HCT116 (cell line): ENCODE data around the gene BORCS5. TPM values are rescaled to one million over a fixed set of nuclear protein-coding genes. Genes with fewer than 3 reads are reported as not detected.

Source experiments
- ATAC-seq: fragments of 200-7000 bp; cut with Tn5 transposase; 2 replicates; pipeline ENCODE4 v1.9.1; 2020; ENCODE audit warnings: mild to moderate bottlenecking, moderate library complexity
- BruUV-seq: library from RNA; stranded (reverse); fragments of 400-500 nt; replicated peaks from 2 replicates; lab custom pipeline; 2021; lab: Mats Ljungman, UMichigan
- CTCF ChIA-PET: fragments of 300-600 bp; sonication (Branson Sonifier 250); formaldehyde crosslinking; loops from one replicate; lab custom pipeline; 2021; ENCODE audit warnings: antibody characterized with exemption; lab: Charles Lee
- POLR2A ChIA-PET: fragments of 300-600, 350-600 bp; sonication (Branson Sonifier 250); formaldehyde crosslinking; loops from one replicate; lab custom pipeline; 2021; ENCODE audit warnings: antibody characterized with exemption; lab: Charles Lee
- RAD21 ChIA-PET, 2 experiments: fragments of 300-600 bp; sonication (Branson Sonifier 250); formaldehyde crosslinking; loops; one replicate each; lab custom pipeline; 2023; ENCODE audit warnings: low total read pairs in 2 of 2; ENCODE audit not compliant: uncharacterized antibody in 2 of 2, unreplicated experiment in 2 of 2, low non-redundant PET in 1 of 2; lab: Charles Lee
- DNase-seq: peaks from one replicate; pipeline ENCODE4 v3.0.0-alpha.2; 2010; ENCODE audit warnings: low read depth, low spot score
- H2AFZ ChIP-seq: fragments of 200-600 bp; shearing (Covaris generic), sonication (generic); 2 replicates; pipeline ENCODE4 v1.6.1; 2017; ENCODE audit warnings: low read depth, mixed run types, mixed read lengths, antibody characterized with exemption, low read length; ENCODE audit not compliant: poor library complexity, severe bottlenecking
- H3K27ac ChIP-seq: 2 replicates; pipeline ENCODE4 v1.5.1; 2012; ENCODE audit warnings: low read depth, low read length
- H3K27me3 ChIP-seq: fragments of 200-600 bp; sonication (generic); 2 replicates; pipeline ENCODE4 v1.6.1; 2016; ENCODE audit warnings: mixed run types, low read length, mixed read lengths; ENCODE audit not compliant: insufficient read depth
- H3K36me3 ChIP-seq, 2 experiments: fragments of 200-500 bp in 1 of 2; fragments of 200-600 bp in 1 of 2; sonication (Bioruptor generic) in 1 of 2; sonication (generic) in 1 of 2; 2 replicates each; pipeline versions ENCODE4 v1.5.1 to v1.6.1; 2014 to 2016; ENCODE audit warnings: low read length in 2 of 2, inconsistent platforms in 1 of 2, mixed read lengths in 1 of 2, mixed run types in 1 of 2; ENCODE audit not compliant: insufficient read depth in 2 of 2, control insufficient read depth in 1 of 2
- H3K4me1 ChIP-seq, 2 experiments: fragments of 200-600 bp in 1 of 2; sonication (generic) in 1 of 2; 2 replicates each; pipeline versions ENCODE4 v1.5.1 to v1.6.1; 2012 to 2017; ENCODE audit warnings: low read length in 2 of 2, inconsistent platforms in 1 of 2, mild to moderate bottlenecking in 1 of 2, mixed read lengths in 1 of 2, mixed run types in 1 of 2, moderate library complexity in 1 of 2; ENCODE audit not compliant: insufficient read depth in 2 of 2, control insufficient read depth in 1 of 2
- H3K4me2 ChIP-seq: fragments of 200-600 bp; sonication (generic); 2 replicates; pipeline ENCODE4 v1.6.1; 2017; ENCODE audit warnings: mixed run types, low read length, mixed read lengths
- H3K4me3 ChIP-seq, 2 experiments: fragments of 200-600 bp in 1 of 2; sonication (generic) in 1 of 2; replicated peaks in 1 of 2; 2 replicates each; pipeline ENCODE4 v1.5.1; 2011 to 2016; ENCODE audit warnings: low read length in 2 of 2, control low read depth in 1 of 2, low read depth in 1 of 2, mild to moderate bottlenecking in 1 of 2, mixed read lengths in 1 of 2, mixed run types in 1 of 2
- H3K79me2 ChIP-seq: fragments of 200-600 bp; sonication (generic); 2 replicates; pipeline ENCODE4 v1.6.1; 2017; ENCODE audit warnings: mild to moderate bottlenecking, mixed run types, low read length, moderate library complexity, mixed read lengths; ENCODE audit not compliant: insufficient read depth
- H3K9ac ChIP-seq: fragments of 200-600 bp; sonication (generic); 2 replicates; pipeline ENCODE4 v1.6.1; 2016; ENCODE audit warnings: low read length, mixed read lengths
- H3K9me2 ChIP-seq: fragments of 200-600 bp; sonication (generic), shearing (Covaris generic); 2 replicates; pipeline ENCODE4 v1.6.1; 2017; ENCODE audit warnings: mixed run types, mild to moderate bottlenecking, moderate library complexity; ENCODE audit not compliant: insufficient read depth
- H3K9me3 ChIP-seq, 2 experiments: fragments of 200-500 bp in 1 of 2; fragments of 200-600 bp in 1 of 2; sonication (Bioruptor generic) in 1 of 2; sonication (generic) in 1 of 2; 2 replicates each; pipeline ENCODE4 v1.6.1; 2014 to 2017; ENCODE audit warnings: low read length in 2 of 2, mixed read lengths in 2 of 2, inconsistent platforms in 1 of 2, low read depth in 1 of 2, mild to moderate bottlenecking in 1 of 2, mixed run types in 1 of 2, moderate library complexity in 1 of 2; ENCODE audit not compliant: control insufficient read depth in 1 of 2, insufficient read depth in 1 of 2
- H4K20me1 ChIP-seq: fragments of 200-600 bp; sonication (generic), shearing (Covaris generic); 2 replicates; pipeline ENCODE4 v1.6.1; 2017; ENCODE audit warnings: mixed run types, mild to moderate bottlenecking, moderate library complexity; ENCODE audit not compliant: insufficient read depth
- EZH2 ChIP-seq: fragments of 200-600 bp; sonication (generic); IDR thresholded peaks from 2 replicates; pipeline ENCODE4 v1.6.1; 2017; ENCODE audit warnings: antibody characterized with exemption, mixed run types
- POLR2AphosphoS5 ChIP-seq: IDR thresholded peaks from 2 replicates; pipeline ENCODE4 v1.6.1; 2011; ENCODE audit warnings: mild to moderate bottlenecking, low read depth, low read length, moderate library complexity
- RAD21 ChIP-seq: IDR thresholded peaks from 2 replicates; pipeline ENCODE4 v1.6.1; 2012; ENCODE audit warnings: low read depth, mild to moderate bottlenecking
- SIN3A ChIP-seq: IDR thresholded peaks from 2 replicates; pipeline ENCODE4 v1.6.1; 2012; ENCODE audit warnings: low read depth
- ZNF274 ChIP-seq: fragments of 200-500 bp; sonication (Bioruptor generic); IDR thresholded peaks from 2 replicates; pipeline ENCODE4 v1.6.1; 2014; ENCODE audit warnings: mild to moderate bottlenecking, low read depth, low read length, inconsistent platforms
- intact Hi-C: fragments of 100-400 bp; cut with micrococcal nuclease; formaldehyde crosslinking; loops from 2 replicates; pipeline ENCODE4 v1.10.0; 2022
- total RNA-seq: library from RNA; stranded (reverse); gene quantifications from one replicate; pipeline ENCODE4 v1.2.1, GENCODE V29; 2021; ENCODE audit not compliant: unreplicated experiment
- TF ChIP-seq, protein P1 (sequence below): IDR thresholded peaks from 2 replicates; pipeline ENCODE4 v1.6.1; 2012
- TF ChIP-seq, protein P2 (sequence below), 3 experiments: fragments of 200-600 bp in 1 of 3; sonication (generic) in 1 of 3; IDR thresholded peaks in 2 of 3; conservative IDR thresholded peaks in 1 of 3; 2 replicates each; pipeline ENCODE4 v1.5.1; 2012 to 2017; ENCODE audit warnings: low read depth in 2 of 3, low read length in 2 of 3, antibody characterized with exemption in 1 of 3, borderline replicate concordance in 1 of 3, control low read depth in 1 of 3, mild to moderate bottlenecking in 1 of 3, mixed read lengths in 1 of 3, mixed run types in 1 of 3, moderate library complexity in 1 of 3; ENCODE audit not compliant: insufficient read depth in 1 of 3

The BORCS5 gene
- total RNA-seq, 1 experiment from 2014 or later: 8.7 TPM

DNA sequence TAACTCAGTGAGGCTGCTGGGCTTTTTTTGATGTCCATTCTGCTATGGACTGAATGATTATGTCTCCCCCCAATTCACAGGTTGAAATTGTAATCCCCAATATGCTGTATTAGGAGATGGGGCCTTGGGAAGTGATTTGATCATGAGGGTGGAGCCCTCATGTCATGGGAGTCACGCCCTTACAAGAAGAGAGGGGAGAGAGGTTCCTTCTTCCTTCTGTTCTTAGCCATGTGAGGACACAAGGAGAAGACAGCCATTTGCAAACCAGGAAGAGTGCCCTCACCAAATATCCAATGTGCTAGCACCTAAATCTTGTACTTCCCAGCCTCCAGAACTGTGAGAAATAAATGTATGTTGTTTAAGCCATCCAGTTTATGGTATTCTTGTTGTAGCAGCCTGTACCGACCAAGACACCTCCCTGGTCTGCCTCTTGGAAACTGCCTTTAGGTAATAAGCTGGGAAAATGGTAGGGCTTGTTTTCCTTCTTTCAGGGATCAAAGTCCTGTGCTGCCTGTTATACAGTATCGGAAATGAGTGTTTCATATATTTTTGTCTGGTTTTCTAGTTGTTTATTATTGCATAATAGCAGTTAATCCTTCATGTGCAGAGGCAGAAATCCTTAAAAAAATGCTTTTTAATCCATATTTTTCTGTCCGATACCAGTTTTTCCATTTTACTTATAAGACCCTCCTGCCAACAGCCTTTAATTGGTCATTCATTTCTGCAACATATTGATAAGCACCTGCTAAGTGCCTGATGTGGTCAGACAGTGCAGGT lies 16.3 kb downstream of the BORCS5 start (continued):
- TF ChIP-seq, protein P1, sequence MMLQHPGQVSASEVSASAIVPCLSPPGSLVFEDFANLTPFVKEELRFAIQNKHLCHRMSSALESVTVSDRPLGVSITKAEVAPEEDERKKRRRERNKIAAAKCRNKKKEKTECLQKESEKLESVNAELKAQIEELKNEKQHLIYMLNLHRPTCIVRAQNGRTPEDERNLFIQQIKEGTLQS: no peak
- TF ChIP-seq ZNF274 (no peak), POLR2AphosphoS5 (no peak), EZH2 (no peak)
- TF ChIP-seq, protein P2, sequence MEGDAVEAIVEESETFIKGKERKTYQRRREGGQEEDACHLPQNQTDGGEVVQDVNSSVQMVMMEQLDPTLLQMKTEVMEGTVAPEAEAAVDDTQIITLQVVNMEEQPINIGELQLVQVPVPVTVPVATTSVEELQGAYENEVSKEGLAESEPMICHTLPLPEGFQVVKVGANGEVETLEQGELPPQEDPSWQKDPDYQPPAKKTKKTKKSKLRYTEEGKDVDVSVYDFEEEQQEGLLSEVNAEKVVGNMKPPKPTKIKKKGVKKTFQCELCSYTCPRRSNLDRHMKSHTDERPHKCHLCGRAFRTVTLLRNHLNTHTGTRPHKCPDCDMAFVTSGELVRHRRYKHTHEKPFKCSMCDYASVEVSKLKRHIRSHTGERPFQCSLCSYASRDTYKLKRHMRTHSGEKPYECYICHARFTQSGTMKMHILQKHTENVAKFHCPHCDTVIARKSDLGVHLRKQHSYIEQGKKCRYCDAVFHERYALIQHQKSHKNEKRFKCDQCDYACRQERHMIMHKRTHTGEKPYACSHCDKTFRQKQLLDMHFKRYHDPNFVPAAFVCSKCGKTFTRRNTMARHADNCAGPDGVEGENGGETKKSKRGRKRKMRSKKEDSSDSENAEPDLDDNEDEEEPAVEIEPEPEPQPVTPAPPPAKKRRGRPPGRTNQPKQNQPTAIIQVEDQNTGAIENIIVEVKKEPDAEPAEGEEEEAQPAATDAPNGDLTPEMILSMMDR (IDR thresholded peaks at IDR 0.05 in 2 of 3, conservative IDR thresholded peaks at IDR 0.05 in 1 of 3; ENCODE audit: borderline replicate concordance in 1 of 3, insufficient read depth in 1 of 3, low read depth in 2 of 3, low read length in 2 of 3): no peak

DNA sequence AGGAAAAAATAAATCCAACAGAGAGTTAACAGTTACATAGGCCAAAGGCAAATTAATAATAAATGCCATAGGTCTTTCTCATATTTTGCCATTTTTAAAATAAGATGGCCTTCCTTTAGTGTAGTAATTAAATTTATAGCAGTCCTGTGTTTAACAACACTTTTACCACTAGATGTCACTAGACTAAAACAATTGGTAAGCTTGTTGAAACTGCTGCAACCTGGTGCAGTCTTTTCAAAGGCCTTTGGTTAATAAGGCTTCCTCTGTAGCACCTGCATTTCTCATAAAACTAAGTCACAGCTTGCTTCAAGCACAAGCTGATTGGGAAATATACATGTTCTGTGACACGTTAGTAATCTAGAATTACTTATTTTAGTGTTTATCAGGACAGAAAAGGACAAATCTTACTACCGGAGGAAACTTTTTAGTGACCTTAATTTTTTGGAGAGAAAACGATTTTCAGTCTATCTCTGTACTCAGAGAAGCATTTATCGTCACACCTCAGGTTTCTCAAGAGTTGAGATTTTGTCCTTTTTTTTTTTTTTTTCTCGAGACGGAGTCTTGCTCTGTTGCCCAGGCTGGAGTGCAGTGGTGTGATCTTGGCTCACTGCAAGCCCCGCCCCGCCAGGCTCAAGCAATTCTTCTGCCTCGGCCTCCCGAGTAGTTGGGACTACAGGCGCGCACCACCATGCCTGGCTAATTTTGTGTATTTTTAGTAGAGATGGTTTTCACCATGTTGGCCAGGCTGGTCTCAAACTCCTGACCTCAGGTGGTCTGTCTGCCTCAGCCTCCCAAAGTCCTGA lies 20.0 kb downstream of the BORCS5 start:
- TF ChIP-seq, protein P2 (IDR thresholded peaks at IDR 0.05 in 2 of 3, conservative IDR thresholded peaks at IDR 0.05 in 1 of 3; ENCODE audit: borderline replicate concordance in 1 of 3, insufficient read depth in 1 of 3, low read depth in 2 of 3, low read length in 2 of 3): peak; percentile 49 to 91 (median 81)
- TF ChIP-seq SIN3A (no peak), RAD21 (peak; percentile 93)
- Histone ChIP-seq H3K27ac (no peak overlapping the region), H3K9ac (no peak overlapping the region), H3K9me3 (peaks cover 0 to 3% of the 10 kb centered on the region in 2 experiments; a peak in 1 of 4 replicates), H4K20me1 (no peaks in the 10 kb centered on the region), H3K27me3 (no peaks in the 10 kb centered on the region), H3K36me3 (no peaks in the 10 kb centered on the region), H3K4me3 (no peak overlapping the region), H3K4me1 (no peaks in the 10 kb centered on the region), H3K4me2 (no peak overlapping the region), H3K9me2 (no peaks in the 10 kb centered on the region), H2AFZ (no peak overlapping the region), H3K79me2 (no peaks in the 10 kb centered on the region)
- no TSS peak for BruUV-seq
- RAD21 ChIA-PET: interaction anchor here (1.0 to 1.6 kb wide), 2 partner anchors 50 to 360 kb away, joined by 3 to 6 read pairs; no protein-coding TSS in a partner anchor
- peak; percentile 88 for ATAC-seq
- peak; percentile 65 for DNase-seq
- POLR2A ChIA-PET: no interaction called here
- intact Hi-C loops: loop anchor here (1.0 kb wide), 3 partner anchors 187 to 327 kb away; no protein-coding TSS in a partner anchor
- CTCF ChIA-PET: interaction anchor here (0.6 to 2.0 kb wide), 12 partner anchors 9 to 599 kb away, joined by 3 to 12 read pairs (median 4); partner anchors contain the start of gene DUSP16
